ENCODE measurements around the gene CDH4.

CDH4 gene

GRCh38 chr20:61251529-61252393 lies at the start of gene CDH4:
Gene CDH4 (plus strand): TSS chr20:61252261.
- no peak for DNase-seq (ENCODE audit: low spot score in 2 of 2)
- Mint-ChIP-seq H3K4me3 (no peak within 1 kb of the TSS), H3K9me3 (no peaks in the 10 kb centered on the region), H3K36me3 (ENCODE audit: insufficient read depth) (no peaks in the 10 kb centered on the region), H3K27ac (ENCODE audit: low read depth) (no peak within 1 kb of the TSS), H3K4me1 (no peaks in the 10 kb centered on the region), H3K27me3 (peaks cover 74% of the 10 kb centered on the region)
- ATAC-seq (replicated peaks; ENCODE audit: extremely low read depth, poor library complexity, severe bottlenecking), result no peak

GRCh38 chr20:61203320-61203719 lies 48.7 kb upstream of the CDH4 start:
- DNase-seq (ENCODE audit: low spot score in 2 of 2) (no peak), ATAC-seq (replicated peaks; ENCODE audit: extremely low read depth, poor library complexity, severe bottlenecking) (no peak)
- Mint-ChIP-seq H3K9me3 (peaks cover 6% of the 10 kb centered on the region), H3K36me3 (ENCODE audit: insufficient read depth) (no peaks in the 10 kb centered on the region), H3K27me3 (peaks cover 28% of the 10 kb centered on the region), H3K27ac (ENCODE audit: low read depth) (no peak overlapping the region), H3K4me1 (no peaks in the 10 kb centered on the region), H3K4me3 (no peak overlapping the region)

DNA sequence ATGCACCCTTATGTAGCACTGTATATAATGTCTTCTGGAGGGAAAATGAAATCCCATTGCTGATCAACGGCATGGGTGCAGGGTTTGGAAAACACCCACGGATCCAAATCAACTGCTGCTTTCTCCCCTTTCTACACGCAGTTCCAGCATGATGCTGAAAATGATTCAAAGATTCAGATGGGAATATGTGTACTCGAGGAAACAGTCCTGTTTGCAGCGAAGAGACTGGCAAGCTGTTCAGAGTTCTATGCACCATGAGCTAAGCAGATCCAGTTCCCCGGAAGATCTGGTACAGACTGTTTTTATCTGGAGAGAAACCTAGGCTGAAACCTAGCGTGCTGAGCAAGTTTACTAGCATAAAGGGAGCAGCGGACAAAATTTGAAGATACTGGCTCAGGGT lies 47.9 kb upstream of the CDH4 start:
- Mint-ChIP-seq H3K4me3 (no peak overlapping the region), H3K4me1 (no peaks in the 10 kb centered on the region), H3K36me3 (ENCODE audit: insufficient read depth) (no peaks in the 10 kb centered on the region), H3K9me3 (peaks cover 6% of the 10 kb centered on the region), H3K27ac (ENCODE audit: low read depth) (no peak overlapping the region), H3K27me3 (peaks cover 28% of the 10 kb centered on the region)
- no peak for ATAC-seq (replicated peaks; ENCODE audit: extremely low read depth, poor library complexity, severe bottlenecking)
- no peak for DNase-seq (ENCODE audit: low spot score in 2 of 2)

DNA sequence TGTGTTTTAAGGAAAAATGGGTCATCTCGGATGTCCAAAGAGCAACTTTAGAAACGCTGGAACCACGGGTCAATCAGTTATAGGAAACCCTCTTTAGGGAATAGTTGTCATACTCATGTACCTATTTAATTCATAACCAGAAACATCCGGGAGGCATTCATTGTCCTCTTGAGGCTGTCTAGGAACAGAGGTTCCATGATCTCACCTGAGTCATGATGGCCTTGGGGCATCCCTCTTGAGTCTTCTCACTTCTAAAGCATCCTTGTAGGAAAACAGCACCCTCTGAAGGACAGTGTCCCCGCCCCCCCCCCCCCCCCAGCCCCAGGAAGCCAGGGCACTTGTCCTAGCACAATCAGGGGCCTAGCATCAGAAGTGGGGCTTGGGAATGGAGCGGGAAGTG lies 46.3 kb upstream of the CDH4 start:
- DNase-seq (ENCODE audit: low spot score in 2 of 2), result no peak
- Mint-ChIP-seq H3K9me3 (peaks cover 6% of the 10 kb centered on the region), H3K4me1 (no peaks in the 10 kb centered on the region), H3K4me3 (no peak overlapping the region), H3K36me3 (ENCODE audit: insufficient read depth) (no peaks in the 10 kb centered on the region), H3K27me3 (peaks cover 28% of the 10 kb centered on the region), H3K27ac (ENCODE audit: low read depth) (no peak overlapping the region)
- ATAC-seq (replicated peaks; ENCODE audit: extremely low read depth, poor library complexity, severe bottlenecking), result no peak

GRCh38 chr20:61210862-61211261 lies 41.2 kb upstream of the CDH4 start:
- no peaks in the 10 kb centered on the region for H3K9me3 Mint-ChIP-seq
- no peak for ATAC-seq (replicated peaks; ENCODE audit: extremely low read depth, poor library complexity, severe bottlenecking)
- DNase-seq (ENCODE audit: low spot score in 2 of 2), result no peak
- no peaks in the 10 kb centered on the region for H3K36me3 Mint-ChIP-seq (ENCODE audit: insufficient read depth)
- no peaks in the 10 kb centered on the region for H3K4me1 Mint-ChIP-seq
- peaks cover 15% of the 10 kb centered on the region for H3K27me3 Mint-ChIP-seq
- no peak overlapping the region for H3K27ac Mint-ChIP-seq (ENCODE audit: low read depth)
- H3K4me3 Mint-ChIP-seq, result no peak overlapping the region

DNA sequence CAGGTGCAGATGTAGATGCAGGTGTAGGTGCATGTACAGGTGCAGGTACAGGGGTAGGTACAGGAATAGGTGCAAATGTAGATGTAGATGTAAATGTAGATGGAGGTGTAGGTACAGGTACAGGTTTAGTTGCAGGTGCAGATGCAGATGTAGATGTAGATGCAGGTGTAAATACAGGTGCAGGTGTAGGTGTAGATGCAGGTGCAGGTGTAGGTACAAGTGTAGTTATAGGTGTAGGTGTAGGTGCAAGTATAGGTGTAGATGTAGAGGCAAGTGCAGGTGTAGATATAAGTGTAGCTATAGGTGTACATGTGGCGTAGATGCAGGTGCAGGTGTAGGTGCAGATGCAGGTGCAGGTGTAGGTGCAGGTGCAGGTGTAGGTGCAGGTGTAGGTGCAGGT lies 34.2 kb upstream of the CDH4 start:
- H3K36me3 Mint-ChIP-seq (ENCODE audit: insufficient read depth), result no peaks in the 10 kb centered on the region
- H3K9me3 Mint-ChIP-seq, result peaks cover 5% of the 10 kb centered on the region

DNA sequence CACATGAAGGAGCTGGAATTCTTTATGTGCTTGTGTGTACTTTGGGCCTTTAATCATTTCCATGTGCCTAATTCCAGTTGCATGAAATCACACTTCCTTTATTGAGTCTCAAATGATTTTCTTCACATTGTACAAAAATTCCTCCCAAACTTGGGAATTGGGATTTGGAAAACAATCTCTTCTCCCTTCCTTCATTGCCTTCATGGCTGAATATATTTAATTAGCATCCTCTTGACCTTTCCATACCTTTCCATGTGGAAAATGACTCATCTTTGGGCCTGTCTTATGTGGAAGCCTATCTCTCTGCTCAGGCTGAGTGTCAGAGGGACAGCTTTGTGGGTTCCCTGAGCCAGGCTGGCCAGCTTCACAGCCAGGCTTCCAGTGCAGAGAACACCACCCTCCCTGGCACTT lies 33.0 kb upstream of the CDH4 start:
- H3K36me3 Mint-ChIP-seq (ENCODE audit: insufficient read depth), result no peaks in the 10 kb centered on the region
- DNase-seq (ENCODE audit: low spot score in 2 of 2) (no peak), ATAC-seq (replicated peaks; ENCODE audit: extremely low read depth, poor library complexity, severe bottlenecking) (no peak)
- peaks cover 5% of the 10 kb centered on the region for H3K9me3 Mint-ChIP-seq
- H3K4me3 Mint-ChIP-seq, result no peak overlapping the region
- H3K4me1 Mint-ChIP-seq, result no peaks in the 10 kb centered on the region
- no peak overlapping the region for H3K27ac Mint-ChIP-seq (ENCODE audit: low read depth)
- peaks cover 9% of the 10 kb centered on the region for H3K27me3 Mint-ChIP-seq

More for the DNA sequence above, 34.2 kb upstream of the CDH4 start:
- Mint-ChIP-seq H3K4me3 (no peak overlapping the region), H3K4me1 (no peaks in the 10 kb centered on the region), H3K27ac (ENCODE audit: low read depth) (no peak overlapping the region), H3K27me3 (peaks cover 8% of the 10 kb centered on the region)
- no peak for DNase-seq (ENCODE audit: low spot score in 2 of 2)
- no peak for ATAC-seq (replicated peaks; ENCODE audit: extremely low read depth, poor library complexity, severe bottlenecking)

DNA sequence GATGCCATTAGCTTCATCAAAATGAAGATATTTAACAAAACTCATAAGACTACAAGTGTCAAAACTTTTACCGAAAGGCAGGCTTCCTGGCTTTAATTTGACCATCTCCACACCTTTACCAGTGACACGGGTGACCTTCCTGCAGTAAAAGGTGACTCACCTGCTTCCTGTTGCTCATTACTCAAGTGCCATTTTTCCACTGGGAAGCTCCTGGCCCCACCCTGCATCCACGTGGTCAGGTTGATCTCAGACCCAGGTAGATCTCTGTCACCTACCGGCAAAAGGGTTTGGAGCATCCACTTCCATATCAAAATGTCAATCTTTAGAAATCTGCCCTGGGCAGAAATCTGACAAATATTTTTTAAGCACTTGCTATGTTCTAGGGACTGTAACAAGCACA lies 31.9 kb upstream of the CDH4 start:
- Mint-ChIP-seq H3K4me3 (no peak overlapping the region), H3K36me3 (ENCODE audit: insufficient read depth) (no peaks in the 10 kb centered on the region), H3K27me3 (peaks cover 20% of the 10 kb centered on the region), H3K4me1 (no peaks in the 10 kb centered on the region), H3K9me3 (peaks cover 5% of the 10 kb centered on the region), H3K27ac (ENCODE audit: low read depth) (no peak overlapping the region)
- no peak for ATAC-seq (replicated peaks; ENCODE audit: extremely low read depth, poor library complexity, severe bottlenecking)
- DNase-seq (ENCODE audit: low spot score in 2 of 2), result no peak

GRCh38 chr20:61220626-61221325 lies 31.3 kb upstream of the CDH4 start:
- Mint-ChIP-seq H3K27ac (ENCODE audit: low read depth) (no peak overlapping the region), H3K9me3 (peaks cover 5% of the 10 kb centered on the region), H3K4me3 (no peak overlapping the region), H3K36me3 (ENCODE audit: insufficient read depth) (no peaks in the 10 kb centered on the region), H3K4me1 (no peaks in the 10 kb centered on the region), H3K27me3 (peaks cover 20% of the 10 kb centered on the region)
- DNase-seq (ENCODE audit: low spot score in 2 of 2) (no peak), ATAC-seq (replicated peaks; ENCODE audit: extremely low read depth, poor library complexity, severe bottlenecking) (no peak)

DNA sequence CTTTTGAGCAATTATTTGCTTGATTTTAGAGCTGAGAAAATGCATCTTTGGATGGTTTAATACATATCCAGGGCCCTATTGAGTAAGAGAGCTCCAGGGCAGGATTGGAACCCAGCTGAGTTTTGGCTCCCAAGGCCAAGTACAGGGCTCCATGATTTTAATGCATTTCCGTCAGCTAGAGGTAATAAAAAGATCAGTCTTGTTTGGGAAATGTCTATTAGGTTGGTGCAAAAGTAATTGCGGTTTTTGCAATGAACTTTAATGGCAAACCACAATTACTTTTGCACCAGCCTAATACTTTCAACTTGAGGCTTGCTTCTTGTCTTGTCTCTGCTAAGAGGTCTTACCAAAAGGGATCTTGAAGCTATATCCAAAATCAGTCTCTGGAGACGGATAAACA lies 29.4 kb upstream of the CDH4 start:
- Mint-ChIP-seq H3K9me3 (peaks cover 5% of the 10 kb centered on the region), H3K4me1 (no peaks in the 10 kb centered on the region), H3K36me3 (ENCODE audit: insufficient read depth) (no peaks in the 10 kb centered on the region), H3K27ac (ENCODE audit: low read depth) (no peak overlapping the region), H3K4me3 (no peak overlapping the region), H3K27me3 (peaks cover 20% of the 10 kb centered on the region)
- ATAC-seq (replicated peaks; ENCODE audit: extremely low read depth, poor library complexity, severe bottlenecking) (no peak), DNase-seq (ENCODE audit: low spot score in 2 of 2) (no peak)

- Mint-ChIP-seq H3K27me3 (peaks cover 20% of the 10 kb centered on the region), H3K4me3 (no peak overlapping the region)
- DNase-seq (ENCODE audit: low spot score in 2 of 2), result no peak
Measured at GRCh38 chr20:61223121-61223520, 28.9 kb upstream of the CDH4 start.

DNA sequence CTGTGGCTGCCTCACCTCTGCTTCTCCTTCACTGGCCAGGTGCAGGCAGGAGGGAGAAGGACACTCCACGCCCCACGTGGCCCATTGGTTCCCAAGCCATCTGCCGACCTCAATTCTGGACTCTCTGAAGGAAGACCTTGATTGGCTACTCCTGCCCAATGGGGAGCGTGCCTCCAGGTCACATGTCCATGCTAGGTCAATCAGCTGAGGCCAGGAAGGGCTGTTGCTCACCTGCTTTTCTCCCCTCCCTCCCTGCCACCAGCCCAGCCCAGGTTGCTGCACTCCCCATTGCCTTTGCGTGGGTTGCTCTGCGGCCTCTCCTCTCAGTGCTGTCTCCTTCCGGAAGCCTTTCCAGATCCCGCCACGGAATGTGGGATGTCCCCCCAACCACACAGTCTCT lies 21.9 kb upstream of the CDH4 start:
- H3K27me3 Mint-ChIP-seq, result peaks cover 18% of the 10 kb centered on the region
- H3K4me1 Mint-ChIP-seq, result peaks cover 5% of the 10 kb centered on the region
- no peak for DNase-seq (ENCODE audit: low spot score in 2 of 2)
- H3K9me3 Mint-ChIP-seq, result no peaks in the 10 kb centered on the region
- no peak overlapping the region for H3K4me3 Mint-ChIP-seq
- H3K27ac Mint-ChIP-seq (ENCODE audit: low read depth), result no peak overlapping the region
- ATAC-seq (replicated peaks; ENCODE audit: extremely low read depth, poor library complexity, severe bottlenecking), result no peak
- H3K36me3 Mint-ChIP-seq (ENCODE audit: insufficient read depth), result no peaks in the 10 kb centered on the region

More at GRCh38 chr20:61223121-61223520, 28.9 kb upstream of the CDH4 start:
- Mint-ChIP-seq H3K36me3 (ENCODE audit: insufficient read depth) (no peaks in the 10 kb centered on the region), H3K27ac (ENCODE audit: low read depth) (no peak overlapping the region), H3K4me1 (no peaks in the 10 kb centered on the region), H3K9me3 (peaks cover 5% of the 10 kb centered on the region)
- ATAC-seq (replicated peaks; ENCODE audit: extremely low read depth, poor library complexity, severe bottlenecking), result no peak

GRCh38 chr20:61233590-61233989 lies 18.5 kb upstream of the CDH4 start:
- Mint-ChIP-seq H3K27me3 (peaks cover 36% of the 10 kb centered on the region), H3K27ac (ENCODE audit: low read depth) (no peak overlapping the region), H3K4me3 (no peak overlapping the region), H3K9me3 (no peaks in the 10 kb centered on the region), H3K4me1 (peaks cover 5% of the 10 kb centered on the region), H3K36me3 (ENCODE audit: insufficient read depth) (no peaks in the 10 kb centered on the region)
- DNase-seq (ENCODE audit: low spot score in 2 of 2) (no peak), ATAC-seq (replicated peaks; ENCODE audit: extremely low read depth, poor library complexity, severe bottlenecking) (no peak)

Data from central memory CD8-positive, alpha-beta T cell (primary cell).